ENCODE results near the gene ATXN7L1.
A peak's percentile ranks its signal among the peaks of the same experiment; 100 is the strongest.

The ATXN7L1 gene, protein sequence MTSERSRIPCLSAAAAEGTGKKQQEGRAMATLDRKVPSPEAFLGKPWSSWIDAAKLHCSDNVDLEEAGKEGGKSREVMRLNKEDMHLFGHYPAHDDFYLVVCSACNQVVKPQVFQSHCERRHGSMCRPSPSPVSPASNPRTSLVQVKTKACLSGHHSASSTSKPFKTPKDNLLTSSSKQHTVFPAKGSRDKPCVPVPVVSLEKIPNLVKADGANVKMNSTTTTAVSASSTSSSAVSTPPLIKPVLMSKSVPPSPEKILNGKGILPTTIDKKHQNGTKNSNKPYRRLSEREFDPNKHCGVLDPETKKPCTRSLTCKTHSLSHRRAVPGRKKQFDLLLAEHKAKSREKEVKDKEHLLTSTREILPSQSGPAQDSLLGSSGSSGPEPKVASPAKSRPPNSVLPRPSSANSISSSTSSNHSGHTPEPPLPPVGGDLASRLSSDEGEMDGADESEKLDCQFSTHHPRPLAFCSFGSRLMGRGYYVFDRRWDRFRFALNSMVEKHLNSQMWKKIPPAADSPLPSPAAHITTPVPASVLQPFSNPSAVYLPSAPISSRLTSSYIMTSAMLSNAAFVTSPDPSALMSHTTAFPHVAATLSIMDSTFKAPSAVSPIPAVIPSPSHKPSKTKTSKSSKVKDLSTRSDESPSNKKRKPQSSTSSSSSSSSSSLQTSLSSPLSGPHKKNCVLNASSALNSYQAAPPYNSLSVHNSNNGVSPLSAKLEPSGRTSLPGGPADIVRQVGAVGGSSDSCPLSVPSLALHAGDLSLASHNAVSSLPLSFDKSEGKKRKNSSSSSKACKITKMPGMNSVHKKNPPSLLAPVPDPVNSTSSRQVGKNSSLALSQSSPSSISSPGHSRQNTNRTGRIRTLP

GRCh38 chr7:105876091-105876963 lies at the start of gene ATXN7L1:
TSS of gene ATXN7L1 (minus strand) at chr7:105876599. CDS start at chr7:105876558, 41 bp downstream.
- peaks cover 24 to 28% of the 10 kb centered on the region in 2 donors for H3K4me1 ChIP-seq (ENCODE audit: control insufficient read depth in 1 of 2, insufficient read depth in 2 of 2, low read length in 2 of 2)

GRCh38 chr7:105926131-105926530 lies 49.7 kb upstream of the ATXN7L1 start:
- H3K27ac ChIP-seq (ENCODE audit: low read depth, low read length) = no peak overlapping the region
- H3K4me1 ChIP-seq (ENCODE audit: control insufficient read depth in 1 of 2, insufficient read depth in 2 of 2, low read length in 2 of 2) = no peaks in the 10 kb centered on the region
- no peak overlapping the region for H3K9ac ChIP-seq (ENCODE audit: low read depth in 1 of 2, low read length in 2 of 2)
- H3K9me3 ChIP-seq (ENCODE audit: control insufficient read depth in 1 of 2, low read length in 2 of 2) = no peaks in the 10 kb centered on the region
- peaks cover 8 to 9% of the 10 kb centered on the region in 2 donors for H3K36me3 ChIP-seq (ENCODE audit: control insufficient read depth in 1 of 2, insufficient read depth in 2 of 2, low read length in 2 of 2)
- H3K27me3 ChIP-seq (ENCODE audit: control insufficient read depth in 1 of 2, insufficient read depth in 2 of 2, low read length in 2 of 2) = no peaks in the 10 kb centered on the region
- H3K4me3 ChIP-seq (ENCODE audit: low read depth in 1 of 2, low read length in 2 of 2) = no peak overlapping the region

More at GRCh38 chr7:105876091-105876963, at the start of gene ATXN7L1:
- peak within 1 kb of the TSS; percentile 82 for H3K27ac ChIP-seq (ENCODE audit: low read depth, low read length)
- H3K4me3 ChIP-seq (ENCODE audit: low read depth in 1 of 2, low read length in 2 of 2) = peak within 1 kb of the TSS; percentile 91 to 97
- H3K9ac ChIP-seq (ENCODE audit: low read depth in 1 of 2, low read length in 2 of 2) = peak within 1 kb of the TSS; percentile 89 to 97
- peaks cover 0 to 10% of the 10 kb centered on the region in 2 donors for H3K36me3 ChIP-seq (ENCODE audit: control insufficient read depth in 1 of 2, insufficient read depth in 2 of 2, low read length in 2 of 2)
- H3K9me3 ChIP-seq (ENCODE audit: control insufficient read depth in 1 of 2, low read length in 2 of 2) = no peaks in the 10 kb centered on the region
- no peaks in the 10 kb centered on the region for H3K27me3 ChIP-seq (ENCODE audit: control insufficient read depth in 1 of 2, insufficient read depth in 2 of 2, low read length in 2 of 2)

- Histone ChIP-seq H3K36me3 (ENCODE audit: control insufficient read depth in 1 of 2, insufficient read depth in 2 of 2, low read length in 2 of 2) (peaks cover 8 to 9% of the 10 kb centered on the region in 2 donors), H3K27ac (ENCODE audit: low read depth, low read length) (no peak overlapping the region), H3K9ac (ENCODE audit: low read depth in 1 of 2, low read length in 2 of 2) (no peak overlapping the region), H3K4me1 (ENCODE audit: control insufficient read depth in 1 of 2, insufficient read depth in 2 of 2, low read length in 2 of 2) (no peaks in the 10 kb centered on the region), H3K9me3 (ENCODE audit: control insufficient read depth in 1 of 2, low read length in 2 of 2) (no peaks in the 10 kb centered on the region), H3K4me3 (ENCODE audit: low read depth in 1 of 2, low read length in 2 of 2) (no peak overlapping the region), H3K27me3 (ENCODE audit: control insufficient read depth in 1 of 2, insufficient read depth in 2 of 2, low read length in 2 of 2) (no peaks in the 10 kb centered on the region)
These were observed 48.5 kb upstream of the ATXN7L1 start for GRCh38 chr7:105924945-105925344.

GRCh38 chr7:105920766-105921165 lies 44.4 kb upstream of the ATXN7L1 start:
- Histone ChIP-seq H3K36me3 (ENCODE audit: control insufficient read depth in 1 of 2, insufficient read depth in 2 of 2, low read length in 2 of 2) (peaks cover 5 to 6% of the 10 kb centered on the region in 2 donors), H3K4me1 (ENCODE audit: control insufficient read depth in 1 of 2, insufficient read depth in 2 of 2, low read length in 2 of 2) (no peaks in the 10 kb centered on the region), H3K9me3 (ENCODE audit: control insufficient read depth in 1 of 2, low read length in 2 of 2) (no peaks in the 10 kb centered on the region), H3K27me3 (ENCODE audit: control insufficient read depth in 1 of 2, insufficient read depth in 2 of 2, low read length in 2 of 2) (no peaks in the 10 kb centered on the region), H3K9ac (ENCODE audit: low read depth in 1 of 2, low read length in 2 of 2) (no peak overlapping the region), H3K27ac (ENCODE audit: low read depth, low read length) (no peak overlapping the region), H3K4me3 (ENCODE audit: low read depth in 1 of 2, low read length in 2 of 2) (no peak overlapping the region)

- Histone ChIP-seq H3K36me3 (ENCODE audit: control insufficient read depth in 1 of 2, insufficient read depth in 2 of 2, low read length in 2 of 2) (peaks cover 0 to 9% of the 10 kb centered on the region in 2 donors), H3K9ac (ENCODE audit: low read depth in 1 of 2, low read length in 2 of 2) (no peak overlapping the region)
These were observed 41.3 kb upstream of the ATXN7L1 start for GRCh38 chr7:105917659-105918058.

DNA sequence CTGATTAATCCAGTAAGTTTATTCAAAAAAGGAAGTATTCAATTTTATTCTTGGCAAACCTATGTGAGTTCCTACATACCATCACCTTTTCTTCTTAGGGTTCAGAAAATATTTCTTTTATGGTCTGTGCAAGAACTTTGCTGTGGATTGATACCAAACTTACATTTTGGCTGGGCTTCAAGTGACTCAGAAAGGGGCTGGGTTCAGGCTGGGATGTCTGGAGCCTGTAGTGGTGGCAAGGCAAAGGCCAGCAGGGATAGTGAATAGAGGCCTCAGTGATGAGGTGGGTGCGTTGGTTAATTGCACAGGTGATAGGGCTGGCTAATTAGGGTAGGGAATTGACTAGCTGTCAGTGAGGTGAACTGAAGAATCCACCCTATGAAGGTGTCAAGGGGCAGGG lies 40.2 kb upstream of the ATXN7L1 start:
- H3K4me3 ChIP-seq (ENCODE audit: low read depth in 1 of 2, low read length in 2 of 2) = no peak overlapping the region
- no peaks in the 10 kb centered on the region for H3K4me1 ChIP-seq (ENCODE audit: control insufficient read depth in 1 of 2, insufficient read depth in 2 of 2, low read length in 2 of 2)
- no peaks in the 10 kb centered on the region for H3K27me3 ChIP-seq (ENCODE audit: control insufficient read depth in 1 of 2, insufficient read depth in 2 of 2, low read length in 2 of 2)
- H3K9ac ChIP-seq (ENCODE audit: low read depth in 1 of 2, low read length in 2 of 2) = no peak overlapping the region
- H3K36me3 ChIP-seq (ENCODE audit: control insufficient read depth in 1 of 2, insufficient read depth in 2 of 2, low read length in 2 of 2) = peaks cover 0 to 9% of the 10 kb centered on the region in 2 donors
- H3K27ac ChIP-seq (ENCODE audit: low read depth, low read length) = no peak overlapping the region
- H3K9me3 ChIP-seq (ENCODE audit: control insufficient read depth in 1 of 2, low read length in 2 of 2) = no peaks in the 10 kb centered on the region

More at GRCh38 chr7:105917659-105918058, 41.3 kb upstream of the ATXN7L1 start:
- Histone ChIP-seq H3K27me3 (ENCODE audit: control insufficient read depth in 1 of 2, insufficient read depth in 2 of 2, low read length in 2 of 2) (no peaks in the 10 kb centered on the region), H3K27ac (ENCODE audit: low read depth, low read length) (no peak overlapping the region), H3K4me1 (ENCODE audit: control insufficient read depth in 1 of 2, insufficient read depth in 2 of 2, low read length in 2 of 2) (no peaks in the 10 kb centered on the region), H3K9me3 (ENCODE audit: control insufficient read depth in 1 of 2, low read length in 2 of 2) (no peaks in the 10 kb centered on the region), H3K4me3 (ENCODE audit: low read depth in 1 of 2, low read length in 2 of 2) (no peak overlapping the region)

GRCh38 chr7:105913947-105914346 lies 37.5 kb upstream of the ATXN7L1 start:
- H3K9ac ChIP-seq (ENCODE audit: low read depth in 1 of 2, low read length in 2 of 2) = no peak overlapping the region
- H3K4me1 ChIP-seq (ENCODE audit: control insufficient read depth in 1 of 2, insufficient read depth in 2 of 2, low read length in 2 of 2) = no peaks in the 10 kb centered on the region
- H3K9me3 ChIP-seq (ENCODE audit: control insufficient read depth in 1 of 2, low read length in 2 of 2) = no peaks in the 10 kb centered on the region
- peaks cover 5 to 16% of the 10 kb centered on the region in 2 donors for H3K36me3 ChIP-seq (ENCODE audit: control insufficient read depth in 1 of 2, insufficient read depth in 2 of 2, low read length in 2 of 2)
- H3K27ac ChIP-seq (ENCODE audit: low read depth, low read length) = no peak overlapping the region
- no peaks in the 10 kb centered on the region for H3K27me3 ChIP-seq (ENCODE audit: control insufficient read depth in 1 of 2, insufficient read depth in 2 of 2, low read length in 2 of 2)
- no peak overlapping the region for H3K4me3 ChIP-seq (ENCODE audit: low read depth in 1 of 2, low read length in 2 of 2)

- no peaks in the 10 kb centered on the region for H3K27me3 ChIP-seq (ENCODE audit: control insufficient read depth in 1 of 2, insufficient read depth in 2 of 2, low read length in 2 of 2)
These were observed 35.7 kb upstream of the ATXN7L1 start for GRCh38 chr7:105911961-105912575.

GRCh38 chr7:105910172-105910571 lies 33.8 kb upstream of the ATXN7L1 start:
- no peak overlapping the region for H3K4me3 ChIP-seq (ENCODE audit: low read depth in 1 of 2, low read length in 2 of 2)
- no peak overlapping the region for H3K9ac ChIP-seq (ENCODE audit: low read depth in 1 of 2, low read length in 2 of 2)
- no peak overlapping the region for H3K27ac ChIP-seq (ENCODE audit: low read depth, low read length)
- H3K4me1 ChIP-seq (ENCODE audit: control insufficient read depth in 1 of 2, insufficient read depth in 2 of 2, low read length in 2 of 2) = no peaks in the 10 kb centered on the region
- H3K27me3 ChIP-seq (ENCODE audit: control insufficient read depth in 1 of 2, insufficient read depth in 2 of 2, low read length in 2 of 2) = no peaks in the 10 kb centered on the region
- no peaks in the 10 kb centered on the region for H3K9me3 ChIP-seq (ENCODE audit: control insufficient read depth in 1 of 2, low read length in 2 of 2)
- peaks cover 5 to 16% of the 10 kb centered on the region in 2 donors for H3K36me3 ChIP-seq (ENCODE audit: control insufficient read depth in 1 of 2, insufficient read depth in 2 of 2, low read length in 2 of 2)

More at GRCh38 chr7:105911961-105912575, 35.7 kb upstream of the ATXN7L1 start:
- Histone ChIP-seq H3K27ac (ENCODE audit: low read depth, low read length) (no peak overlapping the region), H3K9ac (ENCODE audit: low read depth in 1 of 2, low read length in 2 of 2) (no peak overlapping the region), H3K36me3 (ENCODE audit: control insufficient read depth in 1 of 2, insufficient read depth in 2 of 2, low read length in 2 of 2) (peaks cover 5 to 16% of the 10 kb centered on the region in 2 donors), H3K4me3 (ENCODE audit: low read depth in 1 of 2, low read length in 2 of 2) (no peak overlapping the region), H3K9me3 (ENCODE audit: control insufficient read depth in 1 of 2, low read length in 2 of 2) (no peaks in the 10 kb centered on the region), H3K4me1 (ENCODE audit: control insufficient read depth in 1 of 2, insufficient read depth in 2 of 2, low read length in 2 of 2) (no peaks in the 10 kb centered on the region)

Data from duodenal mucosa (tissue), 2 donors.